HUES48 (cell line): ENCODE measurements around the gene DET1.
A peak's percentile ranks its signal among the peaks of the same experiment; 100 is the strongest.

Source experiments
- H3K27ac ChIP-seq: one replicate; pipeline ENCODE4 v1.7.0; 2013; ENCODE audit warnings: low read depth, low read length, inconsistent platforms
- H3K27me3 ChIP-seq: 2 replicates; pipeline ENCODE4 v1.6.1; 2013; ENCODE audit warnings: mild to moderate bottlenecking, low read length; ENCODE audit not compliant: control insufficient read depth, insufficient read depth
- H3K36me3 ChIP-seq: 2 replicates; pipeline ENCODE4 v1.6.1; 2013; ENCODE audit warnings: low read length; ENCODE audit not compliant: control insufficient read depth, insufficient read depth
- H3K4me1 ChIP-seq: 2 replicates; pipeline ENCODE4 v1.6.1; 2013; ENCODE audit warnings: mild to moderate bottlenecking, low read length; ENCODE audit not compliant: control insufficient read depth, insufficient read depth
- H3K4me3 ChIP-seq: 2 replicates; pipeline ENCODE4 v1.5.1; 2013; ENCODE audit warnings: mild to moderate bottlenecking, low read depth, low read length
- H3K9ac ChIP-seq: 2 replicates; pipeline ENCODE4 v1.6.1; 2013; ENCODE audit warnings: mild to moderate bottlenecking, low read depth, low read length, moderate library complexity
- H3K9me3 ChIP-seq: 2 replicates; pipeline ENCODE4 v1.6.1; 2013; ENCODE audit warnings: low read length; ENCODE audit not compliant: control insufficient read depth, insufficient read depth

DET1 gene

DNA sequence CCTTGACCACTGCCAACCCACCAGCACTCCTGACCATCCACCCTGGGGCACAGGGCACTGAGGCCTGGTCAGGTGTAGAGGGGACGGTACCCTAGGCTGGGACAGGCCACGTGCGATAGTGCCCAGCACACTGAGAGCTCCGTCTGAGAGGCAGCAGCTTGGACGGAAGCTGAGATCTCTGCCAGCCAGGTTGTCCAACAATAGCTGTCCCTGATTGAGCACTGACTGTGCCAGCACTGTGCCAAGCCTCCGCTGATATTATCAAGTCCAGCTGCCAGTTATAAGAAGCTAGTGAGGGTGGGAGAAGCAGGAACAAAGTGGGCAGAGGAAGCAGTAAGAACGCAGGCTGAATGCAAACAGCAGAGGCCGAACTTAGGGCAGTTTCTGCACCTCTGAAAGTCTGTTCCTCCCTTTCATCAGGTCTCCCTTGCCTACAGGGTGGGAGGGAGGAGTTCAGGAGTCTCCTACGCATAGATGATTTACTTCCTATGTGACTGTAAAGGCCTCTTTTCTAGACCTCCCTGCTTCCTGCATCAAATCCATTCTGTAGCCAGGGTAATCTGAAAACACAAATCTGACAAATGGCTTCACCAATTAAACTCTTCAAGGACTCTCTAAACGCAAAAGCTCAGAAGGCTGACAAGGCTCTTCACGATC lies 49.2 kb downstream of the DET1 start:
- Histone ChIP-seq H3K9ac (no peak overlapping the region), H3K9me3 (no peaks in the 10 kb centered on the region), H3K27me3 (no peaks in the 10 kb centered on the region), H3K4me3 (no peak overlapping the region), H3K36me3 (no peaks in the 10 kb centered on the region), H3K27ac (no peak overlapping the region), H3K4me1 (peaks cover under 1% of the 10 kb centered on the region)

DNA sequence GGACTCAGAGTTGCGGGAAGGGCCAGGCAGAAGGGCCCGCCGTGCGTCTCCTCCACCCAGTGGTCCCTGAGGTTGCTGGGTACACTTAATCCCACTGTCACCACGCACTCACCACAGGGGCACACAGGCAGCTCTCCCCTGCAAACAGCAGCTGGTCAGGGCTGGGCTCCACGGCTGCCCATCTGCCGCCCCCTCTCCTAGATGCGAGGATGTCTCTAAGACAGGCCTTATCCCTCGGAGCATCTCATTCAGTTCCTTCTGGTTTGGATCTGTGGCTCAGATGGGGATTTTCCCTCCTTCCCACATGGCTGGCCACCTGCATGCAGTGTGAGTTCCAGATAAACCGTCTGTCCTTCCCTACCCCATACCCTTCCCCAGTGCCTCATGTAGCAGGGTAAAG lies 52.6 kb downstream of the DET1 start:
- H3K9me3 ChIP-seq, result no peaks in the 10 kb centered on the region
- H3K27me3 ChIP-seq, result no peaks in the 10 kb centered on the region
- no peak overlapping the region for H3K9ac ChIP-seq
- no peak overlapping the region for H3K27ac ChIP-seq
- H3K4me1 ChIP-seq, result peaks cover 2% of the 10 kb centered on the region; the same call in 1 of the 2 replicates
- H3K36me3 ChIP-seq, result no peaks in the 10 kb centered on the region
- no peak overlapping the region for H3K4me3 ChIP-seq

DNA sequence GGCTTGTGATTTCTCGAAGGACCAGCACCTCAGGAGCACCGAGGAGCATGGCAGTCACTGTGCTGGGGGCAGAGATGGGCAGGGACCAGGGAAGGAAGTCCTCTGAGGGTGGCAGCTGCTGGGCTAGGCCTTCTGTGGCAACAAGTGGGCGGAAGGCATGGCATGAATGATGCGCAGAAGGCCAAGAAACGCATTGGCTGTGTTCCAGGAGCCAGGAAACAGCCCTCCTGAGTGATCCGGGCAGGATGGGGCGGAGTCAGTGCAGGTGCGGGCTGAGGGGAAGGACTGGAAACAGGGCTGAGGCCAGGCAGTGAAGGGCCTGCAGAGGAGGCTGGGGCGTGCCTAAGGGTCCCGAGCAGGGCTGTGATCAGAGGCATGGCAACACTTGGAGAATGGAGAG lies 55.3 kb downstream of the DET1 start:
- Histone ChIP-seq H3K36me3 (no peaks in the 10 kb centered on the region), H3K4me3 (no peak overlapping the region), H3K9ac (no peak overlapping the region), H3K4me1 (peaks cover 14% of the 10 kb centered on the region), H3K27me3 (no peaks in the 10 kb centered on the region), H3K9me3 (no peaks in the 10 kb centered on the region), H3K27ac (no peak overlapping the region)

- H3K27ac ChIP-seq, result no peak overlapping the region
- no peaks in the 10 kb centered on the region for H3K36me3 ChIP-seq
- no peak overlapping the region for H3K9ac ChIP-seq
- no peaks in the 10 kb centered on the region for H3K27me3 ChIP-seq
- H3K9me3 ChIP-seq, result no peaks in the 10 kb centered on the region
- peaks cover 23% of the 10 kb centered on the region for H3K4me1 ChIP-seq
- H3K4me3 ChIP-seq, result no peak overlapping the region
Measured at GRCh38 chr15:88490036-88490435, 56.4 kb downstream of the DET1 start.

DNA sequence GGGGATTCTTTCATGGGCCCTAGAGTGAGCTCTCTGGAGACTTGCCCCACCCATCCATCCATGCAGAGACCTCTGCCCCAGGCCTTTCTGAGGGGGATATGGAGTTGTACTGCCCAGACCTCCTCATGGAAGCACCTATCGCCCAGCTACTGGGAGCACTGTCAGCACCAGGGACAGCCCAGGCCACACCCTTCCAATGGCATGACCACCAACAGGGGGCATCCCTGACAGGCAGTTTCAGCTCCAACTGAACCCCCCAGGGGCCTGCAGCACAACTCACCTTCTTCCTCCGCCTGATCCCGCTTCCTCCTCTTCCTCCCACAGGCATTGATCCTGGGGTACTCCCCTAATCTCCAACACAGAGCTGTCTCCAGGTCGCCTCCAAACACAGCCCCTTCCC lies 57.2 kb downstream of the DET1 start:
- no peaks in the 10 kb centered on the region for H3K27me3 ChIP-seq
- no peaks in the 10 kb centered on the region for H3K9me3 ChIP-seq
- H3K4me1 ChIP-seq, result peaks cover 29% of the 10 kb centered on the region
- no peaks in the 10 kb centered on the region for H3K36me3 ChIP-seq
- no peak overlapping the region for H3K27ac ChIP-seq
- H3K4me3 ChIP-seq, result no peak overlapping the region
- no peak overlapping the region for H3K9ac ChIP-seq

DNA sequence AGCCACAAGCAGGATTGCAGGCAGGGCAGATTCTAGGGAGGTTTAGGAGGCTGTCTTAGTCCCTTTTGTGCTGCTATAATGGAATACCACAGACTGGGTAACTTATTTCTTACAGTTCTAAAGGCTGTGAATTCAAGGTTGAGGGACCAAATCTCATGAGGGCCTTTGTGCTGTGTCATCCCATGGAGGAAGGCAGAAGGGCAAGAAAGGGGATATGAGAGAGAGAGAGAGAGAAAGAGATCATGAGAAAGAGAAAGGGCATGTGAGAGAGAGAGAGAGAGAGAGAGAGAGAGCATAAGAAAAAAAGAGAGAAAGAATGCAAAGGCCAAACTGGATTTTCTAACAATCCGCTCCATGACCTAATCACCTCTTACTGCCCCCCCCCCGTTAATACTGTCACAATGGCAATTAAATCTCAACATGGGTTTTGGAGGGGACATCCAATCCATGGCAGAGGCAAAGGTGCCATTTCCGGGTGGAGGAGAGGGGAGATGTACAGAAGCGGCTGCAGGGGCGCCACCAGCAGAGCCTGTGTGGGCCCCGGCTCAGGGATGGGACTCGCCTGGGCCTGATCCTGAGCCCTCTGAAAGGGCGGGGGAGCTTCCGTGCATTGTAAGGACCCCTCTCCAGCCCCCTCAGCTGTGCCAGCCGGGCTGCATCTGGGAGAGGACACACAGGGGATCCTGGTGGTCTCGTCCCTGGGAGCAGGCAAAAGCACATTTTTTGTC lies 58.5 kb downstream of the DET1 start:
- no peak overlapping the region for H3K27ac ChIP-seq
- H3K9me3 ChIP-seq, result no peaks in the 10 kb centered on the region
- no peaks in the 10 kb centered on the region for H3K36me3 ChIP-seq
- H3K4me1 ChIP-seq, result peaks cover 41% of the 10 kb centered on the region
- H3K4me3 ChIP-seq, result no peak overlapping the region
- no peaks in the 10 kb centered on the region for H3K27me3 ChIP-seq
- H3K9ac ChIP-seq, result no peak overlapping the region

DNA sequence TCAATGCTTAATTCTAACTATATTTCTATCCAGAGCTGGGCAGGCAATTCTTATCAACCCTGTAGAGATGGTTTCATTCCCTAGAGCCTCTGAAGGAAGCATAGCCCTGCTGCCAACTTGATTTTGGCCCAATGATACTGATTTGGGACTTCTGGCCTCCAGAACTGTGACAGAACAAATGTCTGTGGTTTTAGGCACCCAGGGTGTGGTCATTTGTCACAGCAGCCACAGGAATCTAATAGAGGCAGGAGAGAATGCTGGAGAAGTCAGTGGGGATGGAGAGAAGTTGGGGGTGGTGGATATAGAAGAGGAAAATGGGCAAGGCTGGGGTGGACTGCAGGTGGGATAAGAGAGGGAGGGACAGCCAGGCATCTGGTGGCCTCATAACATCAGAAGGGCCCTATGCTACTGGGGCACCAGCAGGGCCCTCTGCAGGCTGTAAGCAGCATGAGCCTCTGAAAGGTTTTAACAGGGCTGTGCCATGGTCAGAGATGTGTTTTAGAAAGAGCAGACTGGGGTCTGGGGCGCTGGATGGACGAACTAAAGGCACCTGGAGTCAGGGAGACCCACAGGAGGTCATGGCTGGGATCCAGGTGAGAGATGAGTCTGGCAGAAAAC lies 59.2 kb downstream of the DET1 start:
- Histone ChIP-seq H3K9ac (no peak overlapping the region), H3K36me3 (no peaks in the 10 kb centered on the region), H3K4me3 (no peak overlapping the region), H3K4me1 (peaks cover 41% of the 10 kb centered on the region), H3K27ac (no peak overlapping the region), H3K9me3 (no peaks in the 10 kb centered on the region), H3K27me3 (no peaks in the 10 kb centered on the region)

GRCh38 chr15:88484682-88485331 lies 61.7 kb downstream of the DET1 start:
- Histone ChIP-seq H3K9ac (no peak overlapping the region), H3K4me3 (peak overlapping the region; percentile 18), H3K27ac (peak overlapping the region; percentile 59), H3K36me3 (no peaks in the 10 kb centered on the region), H3K4me1 (peaks cover 39% of the 10 kb centered on the region), H3K9me3 (no peaks in the 10 kb centered on the region), H3K27me3 (no peaks in the 10 kb centered on the region)

- Histone ChIP-seq H3K9me3 (no peaks in the 10 kb centered on the region), H3K9ac (no peak overlapping the region), H3K27ac (no peak overlapping the region), H3K4me3 (no peak overlapping the region), H3K27me3 (no peaks in the 10 kb centered on the region), H3K4me1 (peaks cover 28% of the 10 kb centered on the region), H3K36me3 (peaks cover 13% of the 10 kb centered on the region)
Measured at GRCh38 chr15:88482263-88482662, 64.2 kb downstream of the DET1 start.

DNA sequence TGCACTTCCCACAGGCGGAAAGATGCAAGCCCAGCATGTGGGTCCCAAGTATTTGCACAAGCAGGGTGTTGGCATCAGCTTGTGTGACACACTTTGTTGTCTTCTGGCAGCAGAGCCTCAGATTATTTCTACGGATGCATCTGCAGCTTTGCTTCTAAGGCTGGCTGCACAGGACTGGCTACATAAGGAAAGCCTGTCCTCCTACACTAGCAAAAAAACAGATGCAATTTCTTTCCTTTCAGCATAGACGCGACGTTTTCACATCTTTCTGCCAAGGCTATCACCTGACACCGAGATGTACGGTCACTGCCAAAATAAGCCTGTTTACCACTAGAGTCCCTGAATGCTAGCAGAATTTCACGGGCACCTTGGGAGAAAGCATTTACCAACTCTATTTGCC lies 65.5 kb downstream of the DET1 start:
- Histone ChIP-seq H3K36me3 (peaks cover 19% of the 10 kb centered on the region), H3K27ac (no peak overlapping the region), H3K9ac (no peak overlapping the region), H3K27me3 (no peaks in the 10 kb centered on the region), H3K4me1 (peaks cover 28% of the 10 kb centered on the region), H3K9me3 (no peaks in the 10 kb centered on the region), H3K4me3 (no peak overlapping the region)

DNA sequence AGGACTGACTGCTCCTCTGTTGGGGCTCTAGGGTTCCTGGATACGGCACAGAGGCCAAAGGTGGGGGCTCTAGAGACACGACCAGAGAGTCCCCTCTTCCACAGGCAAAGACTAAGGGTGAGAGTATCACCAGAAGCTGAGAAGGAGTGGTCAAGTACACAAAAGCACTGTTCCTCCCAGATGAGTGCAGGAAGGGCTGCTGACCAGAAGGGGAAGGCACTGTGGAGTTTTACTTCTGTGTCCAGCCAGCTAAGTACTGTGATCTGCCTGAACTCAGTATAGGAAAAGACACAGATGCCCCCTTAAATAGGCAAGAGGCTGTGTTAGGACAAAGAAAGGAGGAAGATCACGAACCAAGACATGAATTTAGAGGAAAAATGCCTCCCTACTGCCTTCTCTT lies 67.3 kb downstream of the DET1 start:
- no peaks in the 10 kb centered on the region for H3K27me3 ChIP-seq
- H3K4me3 ChIP-seq, result no peak overlapping the region
- H3K36me3 ChIP-seq, result peaks cover 26% of the 10 kb centered on the region
- H3K27ac ChIP-seq, result no peak overlapping the region
- H3K9me3 ChIP-seq, result no peaks in the 10 kb centered on the region
- no peak overlapping the region for H3K9ac ChIP-seq
- peaks cover 11% of the 10 kb centered on the region for H3K4me1 ChIP-seq
